H1 (cell line): Measurements from ENCODE around the gene GPR18. TPM values are rescaled to one million over a fixed set of nuclear protein-coding genes. Genes with fewer than 3 reads are reported as not detected.

Experiments
- CTCF ChIA-PET: fragments of 300-600 bp; sonication (Branson Sonifier 250); formaldehyde crosslinking; loops from one replicate; lab custom pipeline; 2021; ENCODE audit not compliant: partially characterized antibody; lab: Charles Lee
- POLR2A ChIA-PET: fragments of 300-600 bp; sonication (Branson Sonifier 250); formaldehyde crosslinking; loops from one replicate; lab custom pipeline; 2021; ENCODE audit warnings: inconsistent platforms; ENCODE audit not compliant: partially characterized antibody; lab: Charles Lee
- DNase-seq, 2 experiments: peaks; one replicate each; pipeline versions ENCODE4 v3.0.0 to v3.0.0-alpha.2; 2010 to 2022; ENCODE audit warnings: low spot score in 2 of 2, low read depth in 1 of 2, mixed read lengths in 1 of 2
- FAIRE-seq: peaks from 2 replicates; lab custom pipeline; 2011; peaks lifted over from hg19 to GRCh38; lab: Jason Lieb, UNC
- H2AFZ ChIP-seq: 2 replicates; pipeline ENCODE4 v1.8.1; 2012; ENCODE audit warnings: low read length, inconsistent platforms
- H2AK5ac ChIP-seq: 2 replicates; pipeline ENCODE4 v1.6.1; 2013; ENCODE audit warnings: low read depth, low read length
- H2BK120ac ChIP-seq: replicated peaks from 2 replicates; pipeline ENCODE3; 2013; ENCODE audit warnings: low read depth, low read length, inconsistent platforms
- H2BK12ac ChIP-seq: 2 replicates; pipeline ENCODE4 v1.6.1; 2013; ENCODE audit warnings: low read depth, low read length
- H2BK15ac ChIP-seq: 2 replicates; pipeline ENCODE4 v1.6.1; 2013; ENCODE audit warnings: low read length
- H2BK20ac ChIP-seq: 2 replicates; pipeline ENCODE4 v1.6.1; 2013; ENCODE audit warnings: low read length
- H2BK5ac ChIP-seq: 2 replicates; pipeline ENCODE4 v1.6.1; 2013; ENCODE audit warnings: low read depth, low read length
- H3K14ac ChIP-seq: 2 replicates; pipeline ENCODE4 v1.6.1; 2013; ENCODE audit warnings: inconsistent platforms; ENCODE audit not compliant: insufficient read length
- H3K18ac ChIP-seq: 2 replicates; pipeline ENCODE4 v1.6.1; 2013; ENCODE audit warnings: low read length; ENCODE audit errors: extremely low read depth
- H3K23ac ChIP-seq: 2 replicates; pipeline ENCODE4 v1.6.1; 2013; ENCODE audit warnings: inconsistent platforms; ENCODE audit not compliant: insufficient read length
- H3K23me2 ChIP-seq: 2 replicates; pipeline ENCODE4 v1.6.1; 2013; ENCODE audit warnings: low read depth, low read length
- H3K27ac ChIP-seq: 2 replicates; pipeline ENCODE4 v1.6.1; 2011; ENCODE audit warnings: low read depth, low read length, inconsistent platforms
- H3K27me3 ChIP-seq, 4 experiments: replicated peaks in 1 of 4; 1 replicate in 1 of 4; 2 replicates in 3 of 4; pipeline versions ENCODE4 v1.6.1 to v1.8.1; 2011 to 2013; ENCODE audit warnings: low read length in 3 of 4, mild to moderate bottlenecking in 3 of 4, inconsistent platforms in 2 of 4, mixed read lengths in 2 of 4, moderate library complexity in 1 of 4; ENCODE audit not compliant: control insufficient read depth in 3 of 4, insufficient read depth in 3 of 4; ENCODE audit errors: extremely low read depth in 1 of 4
- H3K36me3 ChIP-seq, 4 experiments: 2 replicates each; pipeline versions ENCODE4 v1.6.1 to v1.8.1; 2011 to 2013; ENCODE audit warnings: mild to moderate bottlenecking in 4 of 4, low read length in 3 of 4, moderate library complexity in 2 of 4, control low read depth in 1 of 4, inconsistent platforms in 1 of 4; ENCODE audit not compliant: insufficient read depth in 4 of 4, control insufficient read depth in 2 of 4
- H3K4ac ChIP-seq: replicated peaks from 2 replicates; pipeline ENCODE3; 2013; ENCODE audit warnings: low read length, low read depth, mixed read lengths, inconsistent platforms; ENCODE audit not compliant: insufficient read length
- H3K4me1 ChIP-seq, 4 experiments: replicated peaks in 1 of 4; 1 replicate in 1 of 4; 2 replicates in 3 of 4; pipeline versions ENCODE4 v1.6.1 to v1.8.1; 2011 to 2013; ENCODE audit warnings: low read length in 3 of 4, inconsistent platforms in 2 of 4, mixed read lengths in 1 of 4; ENCODE audit not compliant: insufficient read depth in 4 of 4, control insufficient read depth in 3 of 4
- H3K4me2 ChIP-seq, 2 experiments: 2 replicates each; pipeline versions ENCODE4 v1.6.1 to v1.8.1; 2011 to 2013; ENCODE audit warnings: low read depth in 2 of 2, low read length in 2 of 2, control low read depth in 1 of 2, inconsistent platforms in 1 of 2, mild to moderate bottlenecking in 1 of 2; ENCODE audit not compliant: insufficient read depth in 1 of 2
- H3K4me3 ChIP-seq, 4 experiments: fragments of 200-600, 300-600 bp in 1 of 4; sonication (generic), shearing (Covaris generic), sonication (Bioruptor Twin) in 1 of 4; 2 replicates each; pipeline versions ENCODE4 v1.5.1 to v1.8.1; 2011 to 2016; ENCODE audit warnings: low read length in 4 of 4, low read depth in 3 of 4, control low read depth in 2 of 4, inconsistent platforms in 2 of 4, mild to moderate bottlenecking in 2 of 4, mixed read lengths in 1 of 4, moderate library complexity in 1 of 4; ENCODE audit not compliant: insufficient read depth in 2 of 4; ENCODE audit errors: extremely low read depth in 1 of 4
- H3K56ac ChIP-seq: replicated peaks from 2 replicates; pipeline ENCODE3; 2013; ENCODE audit warnings: low read depth, mild to moderate bottlenecking, mixed read lengths, low read length, inconsistent platforms; ENCODE audit not compliant: insufficient read length
- H3K79me1 ChIP-seq: 2 replicates; pipeline ENCODE4 v1.6.1; 2013; ENCODE audit warnings: low read depth, low read length, control low read depth
- H3K79me2 ChIP-seq, 2 experiments: 2 replicates each; pipeline versions ENCODE4 v1.6.1 to v1.8.1; 2012 to 2013; ENCODE audit warnings: low read length in 2 of 2, mild to moderate bottlenecking in 2 of 2, inconsistent platforms in 1 of 2; ENCODE audit not compliant: insufficient read depth in 2 of 2, control insufficient read depth in 1 of 2
- H3K9ac ChIP-seq, 4 experiments: replicated peaks in 1 of 4; 1 replicate in 1 of 4; 2 replicates in 3 of 4; pipeline versions ENCODE4 v1.6.1 to v1.8.1; 2011 to 2013; ENCODE audit warnings: low read depth in 3 of 4, low read length in 3 of 4, control low read depth in 2 of 4, mild to moderate bottlenecking in 2 of 4, moderate library complexity in 2 of 4, inconsistent platforms in 1 of 4; ENCODE audit errors: extremely low read depth in 1 of 4
- H3K9me3 ChIP-seq, 2 experiments: 2 replicates each; pipeline versions ENCODE4 v1.6.1 to v1.8.1; 2012 to 2013; ENCODE audit warnings: mild to moderate bottlenecking in 2 of 2, moderate library complexity in 2 of 2, control low read depth in 1 of 2, inconsistent platforms in 1 of 2, low read depth in 1 of 2, low read length in 1 of 2, mixed read lengths in 1 of 2; ENCODE audit not compliant: insufficient read depth in 2 of 2
- H4K20me1 ChIP-seq, 2 experiments: replicated peaks in 1 of 2; 2 replicates each; pipeline versions ENCODE3 to v1.8.1; 2011 to 2013; ENCODE audit warnings: inconsistent platforms in 2 of 2, low read length in 2 of 2, mild to moderate bottlenecking in 1 of 2; ENCODE audit not compliant: insufficient read depth in 2 of 2, control insufficient read depth in 1 of 2
- H4K5ac ChIP-seq: 2 replicates; pipeline ENCODE4 v1.6.1; 2013; ENCODE audit warnings: low read length, low read depth, mixed read lengths, inconsistent platforms; ENCODE audit not compliant: insufficient read length
- H4K8ac ChIP-seq: 2 replicates; pipeline ENCODE4 v1.8.0; 2013; ENCODE audit warnings: mild to moderate bottlenecking, moderate library complexity, low read length, inconsistent platforms; ENCODE audit not compliant: insufficient read depth; ENCODE audit errors: extremely low read depth
- H4K91ac ChIP-seq: replicated peaks from 2 replicates; pipeline ENCODE3; 2013; ENCODE audit warnings: low read length, mixed read lengths, inconsistent platforms; ENCODE audit not compliant: insufficient read length
- BACH1 ChIP-seq: IDR thresholded peaks from 2 replicates; pipeline ENCODE4 v1.6.1; 2012; ENCODE audit warnings: low read length, improper control_type of control experiment
- CHD1 ChIP-seq: IDR thresholded peaks from 2 replicates; pipeline ENCODE4 v1.6.1; 2012; ENCODE audit warnings: low read depth, low read length, improper control_type of control experiment
- EZH2 ChIP-seq: fragments of 200-600 bp; sonication (generic); IDR thresholded peaks from 2 replicates; pipeline ENCODE4 v1.7.1; 2012; ENCODE audit warnings: low read depth, mild to moderate bottlenecking, moderate library complexity, low read length, inconsistent platforms; ENCODE audit not compliant: severe bottlenecking
- MAFK ChIP-seq: IDR thresholded peaks from 2 replicates; pipeline ENCODE4 v1.6.1; 2012; ENCODE audit warnings: low read depth, mild to moderate bottlenecking, improper control_type of control experiment, low read length
- PHF8 ChIP-seq: fragments of 200-600 bp; sonication (generic); conservative IDR thresholded peaks from 2 replicates; pipeline ENCODE4 v1.7.1; 2012; ENCODE audit warnings: low read depth, mild to moderate bottlenecking, inconsistent platforms, low read length, moderate library complexity
- POLR2A ChIP-seq, 2 experiments: IDR thresholded peaks; 1 replicate in 1 of 2; 2 replicates in 1 of 2; pipeline ENCODE4 v1.6.1; 2011; ENCODE audit warnings: low read depth in 2 of 2, low read length in 2 of 2, mild to moderate bottlenecking in 2 of 2; ENCODE audit errors: control extremely low read depth in 1 of 2
- RAD21 ChIP-seq, 2 experiments: IDR thresholded peaks in 1 of 2; conservative IDR thresholded peaks in 1 of 2; 2 replicates each; pipeline ENCODE4 v1.6.1; 2011; ENCODE audit warnings: low read depth in 2 of 2, low read length in 2 of 2, improper control_type of control experiment in 1 of 2, inconsistent platforms in 1 of 2, mild to moderate bottlenecking in 1 of 2, moderate library complexity in 1 of 2
- RFX5 ChIP-seq: IDR thresholded peaks from 2 replicates; pipeline ENCODE4 v1.6.1; 2011; ENCODE audit warnings: low read depth, low read length, improper control_type of control experiment, borderline replicate concordance
- SP2 ChIP-seq: IDR thresholded peaks from 2 replicates; pipeline ENCODE4 v1.6.1; 2012; ENCODE audit warnings: mild to moderate bottlenecking, low read length, inconsistent platforms
- SRF ChIP-seq: IDR thresholded peaks from 2 replicates; pipeline ENCODE4 v1.6.1; 2011; ENCODE audit warnings: mild to moderate bottlenecking, low read depth, low read length, moderate library complexity
- TEAD4 ChIP-seq: IDR thresholded peaks from 2 replicates; pipeline ENCODE4 v1.6.1; 2012; ENCODE audit warnings: low read depth, low read length, inconsistent platforms, mixed read lengths
- USF2 ChIP-seq: IDR thresholded peaks from 2 replicates; pipeline ENCODE4 v1.6.1; 2011; ENCODE audit warnings: low read length, improper control_type of control experiment
- ZNF274 ChIP-seq: IDR thresholded peaks from 2 replicates; pipeline ENCODE4 v1.7.0; 2012; ENCODE audit warnings: low read length, borderline replicate concordance; ENCODE audit errors: extremely low read depth
- WGBS, 2 experiments: shearing (Covaris generic) in 1 of 2; methylation state at CpG; one replicate each; pipeline versions ENCODE4 v1.1.6 to v1.1.7; 2013 to 2015; ENCODE audit warnings: low lambda C conversion rate in 2 of 2, mixed read lengths in 2 of 2, inconsistent platforms in 1 of 2, low coverage in 1 of 2, missing lambda C conversion rate in 1 of 2; ENCODE audit not compliant: insufficient replicate concordance in 2 of 2, insufficient coverage in 1 of 2, insufficient read length in 1 of 2; ENCODE audit errors: extremely low coverage in 1 of 2, missing lambda C conversion rate in 1 of 2; 5-methylcytosine and 5-hydroxymethylcytosine counted together
- polyA plus RNA-seq, 7 experiments: library from polyadenylated mRNA; depleted of rRNA in 3 of 7; stranded (reverse) in 5 of 7; unstranded in 2 of 7; fragments of >200 nt in 5 of 7; fragments of 200-250 nt in 2 of 7; gene quantifications; 1 replicate in 5 of 7; 2 replicates in 1 of 7; 4 replicates in 1 of 7; pipeline versions ENCODE4 v1.2.1 to v1.2.3, GENCODE V29; 2011 to 2013; ENCODE audit warnings: missing spikeins in 2 of 7, mixed read lengths in 2 of 7
- total RNA-seq: library from RNA; stranded (reverse); fragmentation: NEBNext Ultra II Directional; extraction: Animal tissue kit (Norgen Biotek cat#: 25700); gene quantifications from 2 replicates; pipeline ENCODE4 v1.2.1, GENCODE V29; 2021

Gene GPR18
- total and polyA plus RNA-seq, 2 of the 8 experiments (the other 6 are each of a cell fraction or from before 2014, with no cell fraction given): not detected

- no peak for DNase-seq
- no peak overlapping the region for H4K5ac ChIP-seq
- H3K27ac ChIP-seq: no peak overlapping the region
- H3K27me3 ChIP-seq: no peaks in the 10 kb centered on the region
- no peaks in the 10 kb centered on the region for H3K36me3 ChIP-seq
- H3K79me1 ChIP-seq: peaks cover 18% of the 10 kb centered on the region
- H2BK15ac ChIP-seq: no peak overlapping the region
- H3K9me3 ChIP-seq: no peaks in the 10 kb centered on the region
- H3K18ac ChIP-seq: no peak overlapping the region
- no peak overlapping the region for H2BK20ac ChIP-seq
- TF ChIP-seq PHF8: no peak
- TF ChIP-seq RFX5: no peak
- no peak for TF ChIP-seq EZH2
- no peak for TF ChIP-seq SRF
- no peak for TF ChIP-seq CHD1
- no peak for TF ChIP-seq RAD21 (IDR thresholded peaks at IDR 0.05 in 1 of 2, conservative IDR thresholded peaks at IDR 0.05 in 1 of 2; ENCODE audit: low read depth in 2 of 2, low read length in 2 of 2)
- no peak for TF ChIP-seq BACH1
- TF ChIP-seq MAFK: no peak
- TF ChIP-seq SP2: no peak
- TF ChIP-seq ZNF274: no peak
- no peak for TF ChIP-seq POLR2A (IDR thresholded peaks at IDR 0.05; ENCODE audit: control extremely low read depth in 1 of 2, low read depth in 2 of 2, low read length in 2 of 2)
- no peak for TF ChIP-seq TEAD4
- no peak for TF ChIP-seq USF2
- peaks cover 21 to 92% of the 10 kb centered on the region in 2 experiments for H3K79me2 ChIP-seq
- CTCF ChIA-PET: interaction anchor here (0.5 to 2.4 kb wide), 3 partner anchors 9 to 37 kb away, joined by 3 to 6 read pairs (median 5); no protein-coding TSS in a partner anchor
- H2BK12ac ChIP-seq: no peak overlapping the region
- H3K56ac ChIP-seq: no peak overlapping the region
- H3K23me2 ChIP-seq: no peaks in the 10 kb centered on the region; the same call in 1 of the 2 replicates
- peaks cover 0 to 4% (median 0%) of the 10 kb centered on the region in 4 experiments; a peak in 2 of 7 replicates for H3K4me1 ChIP-seq
- POLR2A ChIA-PET: interaction anchor here (0.6 to 0.9 kb wide), 2 partner anchors 27 to 257 kb away, joined by 3 to 4 read pairs; partner anchors contain the start of gene UBAC2
- H4K8ac ChIP-seq: no peak overlapping the region
- H2BK120ac ChIP-seq: no peak overlapping the region
- no peak overlapping the region for H4K91ac ChIP-seq
- H3K23ac ChIP-seq: no peak overlapping the region
- no peak overlapping the region for H3K4me3 ChIP-seq
- H3K14ac ChIP-seq: no peak overlapping the region
- no peak overlapping the region for H2BK5ac ChIP-seq
- no peak for FAIRE-seq
- no peak overlapping the region for H3K4ac ChIP-seq
- no peak overlapping the region for H2AK5ac ChIP-seq
- 87% methylated on average over 6 of the region's 6 CpGs; no CpG with 5 or more reads in 1 of the 2 experiments for WGBS, 2 experiments
- H3K4me2 ChIP-seq: no peak overlapping the region
- peaks cover 0 to 8% of the 10 kb centered on the region in 2 experiments for H4K20me1 ChIP-seq
- no peak overlapping the region for H3K9ac ChIP-seq
- no peak overlapping the region for H2AFZ ChIP-seq
Observed at GRCh38 chr13:99227331-99227900, 30.8 kb downstream of the GPR18 start.
